ENCODE results near the gene RAP1B. TPM values are rescaled to one million over a fixed set of nuclear protein-coding genes. Genes with fewer than 3 reads are reported as not detected.
A peak's percentile ranks its signal among the peaks of the same experiment; 100 is the strongest.

RAP1B gene
- total RNA-seq, 5 donors from 2014 or later (not counting 1 experiment from before 2014, with no cell fraction given): 163 to 290 (median 170) TPM

GRCh38 chr12:68665016-68665569 lies 54.4 kb downstream of the RAP1B start:
- H3K4me3 Mint-ChIP-seq: no peak overlapping the region
- H3K27ac ChIP-seq (ENCODE audit: low read length): no peak overlapping the region

DNA sequence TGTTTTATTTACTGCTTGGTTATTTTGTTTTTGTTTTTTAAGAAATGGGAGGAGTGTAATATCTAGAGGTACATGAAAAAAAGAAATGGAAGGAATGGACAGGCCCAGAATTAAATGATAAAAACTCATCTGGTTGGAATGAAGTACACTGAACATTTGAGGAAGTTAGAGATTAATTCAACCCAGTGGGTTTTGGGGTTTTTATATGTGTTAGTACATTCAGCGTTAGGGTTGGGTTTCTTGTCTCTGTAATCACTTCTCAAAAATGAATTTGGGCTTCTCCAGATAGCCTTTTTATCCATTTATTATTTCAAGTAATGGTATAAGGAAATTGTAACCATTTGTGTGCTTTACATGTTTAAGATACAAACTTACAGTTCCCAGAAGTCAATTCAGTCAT lies 56.6 kb downstream of the RAP1B start:
- no peak for ATAC-seq (replicated peaks in 1 of 4)
- ChIA-PET POLR2A (interaction anchor here in 1 of 2 donors (0.6 kb wide), 1 partner anchor 22 kb away, joined by 5 read pairs; no protein-coding TSS in a partner anchor), CTCF (interaction anchor here in 1 of 2 donors (0.5 kb wide), 1 partner anchor 15 kb away, joined by 3 read pairs; no protein-coding TSS in a partner anchor)
- WGBS (ENCODE audit: insufficient coverage): no CpG with 5 or more reads among the region's 1 CpG
- Mint-ChIP-seq H3K36me3 (peaks cover 6% of the 10 kb centered on the region), H3K9me3 (no peaks in the 10 kb centered on the region), H3K4me3 (no peak overlapping the region), H3K27me3 (no peaks in the 10 kb centered on the region), H3K27ac (peak overlapping the region; percentile 54 to 67), H3K4me1 (peaks cover 44 to 51% (median 44%) of the 10 kb centered on the region in 3 donors)
- Histone ChIP-seq H3K4me1 (ENCODE audit: control insufficient read depth in 1 of 2, extremely low read depth in 1 of 2, insufficient read depth in 2 of 2, low read length in 2 of 2) (peaks cover 3 to 16% of the 10 kb centered on the region in 2 experiments), H3K36me3 (ENCODE audit: control insufficient read depth in 2 of 2, extremely low read depth in 1 of 2, insufficient read depth in 1 of 2, low read length in 1 of 2) (peaks cover 0 to 3% of the 10 kb centered on the region in 2 donors), H3K27me3 (replicated peaks in 1 of 2; ENCODE audit: control insufficient read depth in 2 of 2, extremely low read depth in 1 of 2, insufficient read depth in 2 of 2, low read length in 1 of 2) (no peaks in the 10 kb centered on the region), H3K27ac (ENCODE audit: low read length) (peak overlapping the region; percentile 13), H3K9me3 (no peaks in the 10 kb centered on the region), H3K4me3 (ENCODE audit: control insufficient read depth in 1 of 2, extremely low read depth in 1 of 2, low read length in 1 of 2) (no peak overlapping the region)
- DNase-seq: no peak

More at GRCh38 chr12:68665016-68665569, 54.4 kb downstream of the RAP1B start:
- H3K9me3 Mint-ChIP-seq: no peaks in the 10 kb centered on the region
- H3K27ac Mint-ChIP-seq: peak overlapping the region; percentile 52 to 58
- H3K36me3 Mint-ChIP-seq: peaks cover 12% of the 10 kb centered on the region
- ChIA-PET CTCF (interaction anchor here in 1 of 2 donors (1.0 kb wide), 1 partner anchor 308 kb away, joined by 3 read pairs; no protein-coding TSS in a partner anchor), POLR2A (no interaction called here)
- WGBS (ENCODE audit: insufficient coverage): 71% methylated on average over 1 of the region's 3 CpGs
- Histone ChIP-seq H3K4me1 (ENCODE audit: control insufficient read depth in 1 of 2, extremely low read depth in 1 of 2, insufficient read depth in 2 of 2, low read length in 2 of 2) (peaks cover 3 to 11% of the 10 kb centered on the region in 2 experiments), H3K27me3 (replicated peaks in 1 of 2; ENCODE audit: control insufficient read depth in 2 of 2, extremely low read depth in 1 of 2, insufficient read depth in 2 of 2, low read length in 1 of 2) (no peaks in the 10 kb centered on the region), H3K36me3 (ENCODE audit: control insufficient read depth in 2 of 2, extremely low read depth in 1 of 2, insufficient read depth in 1 of 2, low read length in 1 of 2) (peaks cover 0 to 17% of the 10 kb centered on the region in 2 donors), H3K4me3 (ENCODE audit: control insufficient read depth in 1 of 2, extremely low read depth in 1 of 2, low read length in 1 of 2) (no peak overlapping the region), H3K9me3 (no peaks in the 10 kb centered on the region)
- H3K4me1 Mint-ChIP-seq: peaks cover 33 to 49% (median 33%) of the 10 kb centered on the region in 3 donors
- DNase-seq (no peak), ATAC-seq (replicated peaks in 1 of 4) (peak in 1 of 4 experiments; percentile 17)
- no peaks in the 10 kb centered on the region for H3K27me3 Mint-ChIP-seq

DNA sequence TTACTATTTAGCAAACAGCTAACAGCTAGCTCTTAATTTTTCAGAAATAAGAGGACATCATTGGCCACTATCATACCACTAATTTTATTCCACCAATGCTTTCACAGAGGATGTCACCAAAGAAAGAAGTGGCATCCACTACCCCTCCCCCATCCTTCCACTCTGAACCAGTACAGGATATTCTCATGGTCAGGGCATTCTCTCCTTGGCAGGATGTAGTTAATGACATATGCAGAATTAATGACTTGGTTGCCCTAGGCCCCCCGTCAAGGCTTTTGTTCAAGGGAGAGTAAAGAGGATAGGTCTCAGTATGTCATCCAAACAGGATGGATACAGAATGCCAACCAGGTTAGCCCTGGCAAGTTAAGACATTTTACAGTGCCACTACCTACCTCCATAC lies 57.2 kb downstream of the RAP1B start:
- Histone ChIP-seq H3K27me3 (replicated peaks in 1 of 2; ENCODE audit: control insufficient read depth in 2 of 2, extremely low read depth in 1 of 2, insufficient read depth in 2 of 2, low read length in 1 of 2) (no peaks in the 10 kb centered on the region), H3K9me3 (no peaks in the 10 kb centered on the region), H3K4me3 (ENCODE audit: control insufficient read depth in 1 of 2, extremely low read depth in 1 of 2, low read length in 1 of 2) (no peak overlapping the region), H3K4me1 (ENCODE audit: control insufficient read depth in 1 of 2, extremely low read depth in 1 of 2, insufficient read depth in 2 of 2, low read length in 2 of 2) (peaks cover 4 to 16% of the 10 kb centered on the region in 2 experiments), H3K27ac (ENCODE audit: low read length) (peak overlapping the region; percentile 13), H3K36me3 (ENCODE audit: control insufficient read depth in 2 of 2, extremely low read depth in 1 of 2, insufficient read depth in 1 of 2, low read length in 1 of 2) (peaks cover 0 to 3% of the 10 kb centered on the region in 2 donors)
- DNase-seq (no peak), ATAC-seq (replicated peaks in 1 of 4) (peak in 2 of 4 experiments; percentile 23 to 29)
- WGBS (ENCODE audit: insufficient coverage): no CpG with 5 or more reads among the region's 1 CpG
- peaks cover 6% of the 10 kb centered on the region for H3K36me3 Mint-ChIP-seq
- peak overlapping the region; percentile 2 to 45 for H3K27ac Mint-ChIP-seq
- no peak overlapping the region for H3K4me3 Mint-ChIP-seq
- H3K27me3 Mint-ChIP-seq: no peaks in the 10 kb centered on the region
- ChIA-PET CTCF (interaction anchor here in 1 of 2 donors (0.5 kb wide), 1 partner anchor 15 kb away, joined by 3 read pairs; no protein-coding TSS in a partner anchor), POLR2A (interaction anchor here in 1 of 2 donors (0.6 kb wide), 1 partner anchor 347 kb away, joined by 3 read pairs; no protein-coding TSS in a partner anchor)
- H3K4me1 Mint-ChIP-seq: peaks cover 44 to 47% (median 46%) of the 10 kb centered on the region in 3 donors
- no peaks in the 10 kb centered on the region for H3K9me3 Mint-ChIP-seq

DNA sequence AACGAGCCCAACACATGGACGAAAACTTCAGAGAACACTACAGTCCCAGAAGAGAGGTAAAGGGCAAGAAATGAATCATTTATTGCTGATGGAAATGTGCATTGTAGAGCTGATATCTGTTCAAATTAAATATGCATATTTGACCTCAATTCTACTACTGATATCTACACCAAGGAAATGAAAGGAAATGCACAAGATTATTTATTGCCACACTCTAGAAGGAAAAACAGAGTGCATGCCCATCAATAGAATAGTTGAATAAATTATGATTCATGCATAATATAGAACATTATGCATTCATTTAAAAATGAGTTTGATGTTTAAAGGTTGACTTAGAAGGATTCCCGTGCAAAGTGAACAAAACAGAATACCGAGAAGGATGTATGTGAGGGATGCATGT lies 60.5 kb downstream of the RAP1B start:
- Mint-ChIP-seq H3K4me3 (no peak overlapping the region), H3K4me1 (peaks cover 53 to 63% (median 57%) of the 10 kb centered on the region in 3 donors), H3K27me3 (no peaks in the 10 kb centered on the region), H3K27ac (peak overlapping the region; percentile 68 to 87), H3K36me3 (peaks cover 6% of the 10 kb centered on the region), H3K9me3 (no peaks in the 10 kb centered on the region)
- Histone ChIP-seq H3K36me3 (ENCODE audit: control insufficient read depth in 2 of 2, extremely low read depth in 1 of 2, insufficient read depth in 1 of 2, low read length in 1 of 2) (no peaks in the 10 kb centered on the region), H3K4me3 (ENCODE audit: control insufficient read depth in 1 of 2, extremely low read depth in 1 of 2, low read length in 1 of 2) (no peak overlapping the region), H3K27me3 (replicated peaks in 1 of 2; ENCODE audit: control insufficient read depth in 2 of 2, extremely low read depth in 1 of 2, insufficient read depth in 2 of 2, low read length in 1 of 2) (no peaks in the 10 kb centered on the region), H3K9me3 (no peaks in the 10 kb centered on the region), H3K4me1 (ENCODE audit: control insufficient read depth in 1 of 2, extremely low read depth in 1 of 2, insufficient read depth in 2 of 2, low read length in 2 of 2) (peaks cover 18 to 36% of the 10 kb centered on the region in 2 experiments), H3K27ac (ENCODE audit: low read length) (no peak overlapping the region)
- ChIA-PET CTCF (interaction anchor here in 1 of 2 donors (0.7 kb wide), 1 partner anchor 298 kb away, joined by 5 read pairs; no protein-coding TSS in a partner anchor), POLR2A (interaction anchor here (0.7 to 1.2 kb wide), 2 partner anchors 18 to 41 kb away, joined by 3 to 8 read pairs; no protein-coding TSS in a partner anchor)
- DNase-seq: no peak
- no peak for ATAC-seq (replicated peaks in 1 of 4)
- 87% methylated on average over 2 of the region's 4 CpGs for WGBS (ENCODE audit: insufficient coverage)

GRCh38 chr12:68673788-68674187 lies 63.1 kb downstream of the RAP1B start:
- H3K4me1 Mint-ChIP-seq: peaks cover 43 to 54% (median 51%) of the 10 kb centered on the region in 3 donors
- peak overlapping the region; percentile 79 to 97 for H3K27ac Mint-ChIP-seq
- H3K27ac ChIP-seq (ENCODE audit: low read length): peak overlapping the region; percentile 47
- H3K36me3 ChIP-seq (ENCODE audit: control insufficient read depth in 2 of 2, extremely low read depth in 1 of 2, insufficient read depth in 1 of 2, low read length in 1 of 2): no peaks in the 10 kb centered on the region
- H3K9me3 ChIP-seq: no peaks in the 10 kb centered on the region
- H3K27me3 ChIP-seq (replicated peaks in 1 of 2; ENCODE audit: control insufficient read depth in 2 of 2, extremely low read depth in 1 of 2, insufficient read depth in 2 of 2, low read length in 1 of 2): no peaks in the 10 kb centered on the region
- H3K36me3 Mint-ChIP-seq: peaks cover 2% of the 10 kb centered on the region
- POLR2A ChIA-PET: no interaction called here
- DNase-seq: peak in 3 of 35 experiments; percentile 2 to 51 (median 10)
- H3K9me3 Mint-ChIP-seq: no peaks in the 10 kb centered on the region
- peak overlapping the region; percentile 17 to 63 (median 25) for H3K4me3 Mint-ChIP-seq
- CTCF ChIA-PET: no interaction called here
- no peaks in the 10 kb centered on the region for H3K27me3 Mint-ChIP-seq
- ATAC-seq (replicated peaks in 1 of 4): peak in 3 of 4 experiments; percentile 34 to 39 (median 34)
- WGBS (ENCODE audit: insufficient coverage): 0% methylated on average over 1 of the region's 4 CpGs
- peaks cover 24 to 26% of the 10 kb centered on the region in 2 experiments for H3K4me1 ChIP-seq (ENCODE audit: control insufficient read depth in 1 of 2, extremely low read depth in 1 of 2, insufficient read depth in 2 of 2, low read length in 2 of 2)
- H3K4me3 ChIP-seq (ENCODE audit: control insufficient read depth in 1 of 2, extremely low read depth in 1 of 2, low read length in 1 of 2): no peak overlapping the region

- H3K4me1 ChIP-seq (ENCODE audit: control insufficient read depth in 1 of 2, extremely low read depth in 1 of 2, insufficient read depth in 2 of 2, low read length in 2 of 2): peaks cover 24 to 26% of the 10 kb centered on the region in 2 experiments
- ATAC-seq (replicated peaks in 1 of 4) (no peak), DNase-seq (no peak)
- Mint-ChIP-seq H3K4me3 (peak overlapping the region in 2 of 3 donors; percentile 17 to 63), H3K27ac (peak overlapping the region; percentile 79 to 97), H3K27me3 (no peaks in the 10 kb centered on the region), H3K4me1 (peaks cover 49 to 60% (median 56%) of the 10 kb centered on the region in 3 donors), H3K36me3 (peaks cover 3% of the 10 kb centered on the region), H3K9me3 (no peaks in the 10 kb centered on the region)
- peak overlapping the region; percentile 47 for H3K27ac ChIP-seq (ENCODE audit: low read length)
- no peak overlapping the region for H3K4me3 ChIP-seq (ENCODE audit: control insufficient read depth in 1 of 2, extremely low read depth in 1 of 2, low read length in 1 of 2)
- ChIA-PET POLR2A (interaction anchor here in 1 of 2 donors (0.6 kb wide), 2 partner anchors 11 to 106 kb away, joined by 4 to 11 read pairs; no protein-coding TSS in a partner anchor), CTCF (no interaction called here)
- no peaks in the 10 kb centered on the region for H3K27me3 ChIP-seq (replicated peaks in 1 of 2; ENCODE audit: control insufficient read depth in 2 of 2, extremely low read depth in 1 of 2, insufficient read depth in 2 of 2, low read length in 1 of 2)
- no peaks in the 10 kb centered on the region for H3K36me3 ChIP-seq (ENCODE audit: control insufficient read depth in 2 of 2, extremely low read depth in 1 of 2, insufficient read depth in 1 of 2, low read length in 1 of 2)
- no peaks in the 10 kb centered on the region for H3K9me3 ChIP-seq
Observed at GRCh38 chr12:68674376-68674775, 63.7 kb downstream of the RAP1B start.
